Erythroblast (primary cell): ENCODE results near the gene TCF3.

ENCODE experiments used
- GATA1 ChIP-seq: IDR thresholded peaks from 2 replicates; pipeline ENCODE4 v1.6.1; 2011; ENCODE audit warnings: low read depth, mild to moderate bottlenecking, control low read depth, low read length, moderate library complexity
- POLR2A ChIP-seq: IDR thresholded peaks from 2 replicates; pipeline ENCODE4 v1.6.1; 2011; ENCODE audit warnings: mild to moderate bottlenecking, low read length

DNA sequence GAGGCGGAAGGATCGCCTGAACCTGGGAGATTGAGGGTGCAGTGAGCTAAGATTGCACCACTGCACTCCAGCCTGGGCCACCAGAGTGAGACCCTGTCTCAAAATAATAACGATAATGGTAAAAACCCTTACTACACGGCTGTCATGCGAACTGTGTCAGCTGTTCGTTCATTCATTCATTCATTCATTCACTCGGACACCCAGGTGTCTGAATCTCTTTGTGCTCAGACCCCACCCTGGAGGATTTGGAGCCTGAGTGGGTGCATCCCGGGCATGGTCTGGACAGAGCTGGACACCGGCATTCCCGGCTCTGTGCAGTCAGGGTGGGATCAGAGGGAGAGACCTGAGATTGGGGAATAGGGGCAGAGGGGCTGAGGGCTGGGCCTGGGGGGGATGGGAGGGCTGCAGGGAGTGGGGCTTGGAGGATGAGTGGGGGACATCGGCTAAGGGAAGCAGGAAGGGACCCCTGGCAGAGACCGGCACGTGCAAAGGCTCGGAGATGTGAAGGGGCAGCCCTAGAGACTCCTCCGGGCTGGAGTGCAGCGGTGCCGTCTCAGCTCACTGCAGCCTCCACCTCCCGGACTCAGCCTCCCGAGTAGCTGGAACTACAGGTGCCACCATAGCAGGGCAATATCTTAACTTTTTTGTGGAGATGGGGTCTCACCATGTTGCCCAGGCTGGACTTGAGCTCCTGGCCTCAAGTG is 31.6 kb upstream of the TCF3 start:
- no peak for TF ChIP-seq POLR2A
- no peak for TF ChIP-seq GATA1
